Measurements from ENCODE around the gene EPRS1. TPM values are rescaled to one million over a fixed set of nuclear protein-coding genes. Genes with fewer than 3 reads are reported as not detected.
A peak's percentile ranks its signal among the peaks of the same experiment; 100 is the strongest.
"Not testable (repeated sequence)": the region's sequence is repeated elsewhere in the genome, so short reads cannot be mapped to it uniquely, and the experiment has no call there.

Gene EPRS1
- total RNA-seq, result 174 TPM

DNA sequence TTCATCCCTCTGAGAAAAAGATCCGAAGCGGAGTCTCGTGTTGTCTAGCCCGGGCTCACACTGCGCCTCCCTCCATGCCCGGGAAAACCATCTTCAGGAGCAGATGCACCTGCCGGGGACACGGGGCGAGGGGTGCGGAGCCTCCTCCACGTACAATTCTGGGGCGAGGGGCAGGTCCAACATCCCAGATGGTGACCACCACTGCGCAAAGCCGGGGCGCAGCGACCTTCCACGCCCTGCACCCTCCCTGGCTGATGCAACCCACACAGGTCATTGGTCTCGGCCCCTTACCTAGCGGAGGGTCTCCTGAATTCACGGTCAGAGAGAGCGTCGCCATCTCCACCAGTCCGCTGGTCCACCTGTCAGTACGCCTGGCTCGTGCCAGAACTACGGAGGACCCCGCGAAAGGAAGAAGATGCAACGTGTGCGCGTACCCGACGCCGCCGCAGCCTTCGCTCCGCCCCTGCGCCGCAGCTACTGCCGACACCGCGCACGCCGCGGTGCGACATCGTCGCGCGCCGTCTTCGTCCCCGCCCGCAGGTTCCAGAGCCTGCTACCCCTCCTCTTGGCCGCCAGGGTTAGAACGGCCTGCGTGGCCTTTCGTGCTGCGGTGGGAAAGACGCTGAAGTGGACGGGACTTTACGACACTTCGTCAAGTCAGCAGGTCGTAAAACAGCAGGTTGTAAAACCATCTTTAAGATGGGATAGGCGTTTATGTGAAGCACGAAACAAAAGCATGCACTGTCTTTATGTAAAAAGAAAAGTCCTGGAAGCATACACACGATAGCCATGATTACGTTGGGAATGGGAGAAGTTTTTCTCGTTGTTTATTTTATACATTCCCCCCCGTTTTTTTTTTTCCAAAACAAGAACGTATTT lies at the start of gene EPRS1:
Gene EPRS1 (minus strand): TSS at position 454 of the 879 bp plus-strand sequence. CDS start 117 bp downstream, at position 337.
- DNase-seq, result peak; percentile 93

DNA sequence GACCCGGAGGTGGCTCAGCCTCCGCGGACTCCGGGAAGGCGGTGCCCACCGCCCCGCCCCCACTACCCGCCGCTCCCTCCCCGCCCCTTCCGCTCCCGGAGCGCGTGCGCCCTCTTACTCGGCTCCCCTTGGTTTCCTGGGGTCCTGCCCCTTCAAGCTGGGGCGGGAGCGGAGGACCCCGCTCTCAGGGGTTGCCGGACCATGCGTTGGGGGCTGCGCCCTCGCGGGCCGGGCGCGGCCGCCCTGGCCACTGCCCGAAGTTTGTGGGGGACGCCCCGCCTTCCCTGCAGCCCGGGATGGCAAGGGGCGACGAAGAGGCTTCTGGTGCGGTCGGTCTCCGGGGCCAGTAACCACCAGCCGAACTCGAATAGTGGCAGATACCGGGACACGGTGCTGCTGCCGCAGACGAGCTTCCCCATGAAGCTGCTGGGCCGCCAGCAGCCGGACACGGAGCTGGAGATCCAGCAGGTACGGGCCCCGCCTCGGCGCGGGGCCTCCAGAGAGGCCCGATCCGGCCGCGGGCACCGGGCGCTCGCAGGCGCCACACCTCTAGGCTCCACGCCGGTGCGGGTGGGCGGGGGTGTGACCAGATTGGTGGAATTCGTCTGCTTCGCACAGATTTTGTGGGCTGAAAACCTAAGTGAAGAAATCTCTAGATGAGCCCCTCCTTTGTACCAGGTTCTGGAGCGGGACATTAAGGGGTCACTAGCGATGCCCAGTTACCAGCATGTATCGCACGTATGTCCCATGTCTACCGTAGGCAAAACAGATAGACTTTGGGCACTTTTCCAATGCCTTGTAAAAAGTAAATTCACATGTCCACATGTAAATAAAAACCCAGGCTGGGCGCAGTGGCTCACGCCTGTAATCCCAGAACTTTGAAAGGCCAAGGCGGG lies 48.0 kb upstream of the EPRS1 start, which contains the start of gene IARS2:
Gene IARS2 (plus strand): TSS at position 117 of the 896 bp plus-strand sequence. CDS start 85 bp downstream, at position 202.
- peak; percentile 79 for DNase-seq

DNA sequence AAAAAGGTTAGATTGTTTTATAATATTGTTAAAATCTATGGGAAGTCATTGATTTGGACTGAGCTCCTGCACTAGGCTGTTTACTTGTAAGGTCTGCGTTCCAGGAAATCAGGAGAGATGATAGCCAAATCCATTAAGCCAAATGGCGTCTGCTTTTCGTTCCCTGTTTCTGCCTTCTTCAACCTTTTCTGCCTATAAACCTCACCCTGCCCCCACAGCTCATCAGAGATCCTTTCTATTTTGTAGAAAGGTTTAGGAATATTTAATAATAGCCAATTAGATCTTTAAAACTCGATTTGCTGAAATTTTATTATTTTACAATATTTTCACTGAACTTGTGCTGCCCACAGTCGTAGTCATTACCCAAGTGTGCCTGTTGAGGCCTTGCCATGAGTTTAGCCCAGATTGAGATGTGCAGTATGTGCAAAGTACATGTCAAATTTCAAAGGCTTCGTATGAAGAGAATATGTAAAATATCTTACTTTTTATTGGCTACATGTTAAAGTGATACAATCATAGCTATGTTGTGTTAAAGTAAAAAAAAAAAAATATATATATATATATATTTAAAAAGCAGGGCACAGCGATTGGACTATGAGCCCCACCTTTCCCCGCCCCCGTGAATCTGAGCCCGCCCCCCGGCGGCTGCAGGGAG lies 47.2 kb upstream of the EPRS1 start:
- DNase-seq, result no peak

DNA sequence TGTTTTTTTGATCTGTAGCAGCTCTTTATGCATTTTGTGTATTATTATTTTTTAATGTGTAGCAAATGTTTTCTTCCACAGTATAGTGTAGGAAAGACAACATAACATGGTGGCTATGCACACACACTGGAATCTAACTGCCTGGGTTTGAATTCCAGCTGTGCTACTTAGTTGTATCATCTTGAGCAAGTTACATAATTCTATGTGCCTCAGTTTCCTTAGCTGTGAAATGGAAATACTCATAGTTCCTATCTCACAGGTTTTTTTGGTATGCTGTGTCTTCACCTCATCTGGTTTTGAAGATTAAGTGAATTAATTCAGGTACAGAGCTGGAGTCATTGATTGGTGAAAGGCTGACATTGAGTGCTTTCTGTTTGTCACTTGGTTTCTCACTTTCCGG lies 46.4 kb upstream of the EPRS1 start:
- no peak for DNase-seq

DNA sequence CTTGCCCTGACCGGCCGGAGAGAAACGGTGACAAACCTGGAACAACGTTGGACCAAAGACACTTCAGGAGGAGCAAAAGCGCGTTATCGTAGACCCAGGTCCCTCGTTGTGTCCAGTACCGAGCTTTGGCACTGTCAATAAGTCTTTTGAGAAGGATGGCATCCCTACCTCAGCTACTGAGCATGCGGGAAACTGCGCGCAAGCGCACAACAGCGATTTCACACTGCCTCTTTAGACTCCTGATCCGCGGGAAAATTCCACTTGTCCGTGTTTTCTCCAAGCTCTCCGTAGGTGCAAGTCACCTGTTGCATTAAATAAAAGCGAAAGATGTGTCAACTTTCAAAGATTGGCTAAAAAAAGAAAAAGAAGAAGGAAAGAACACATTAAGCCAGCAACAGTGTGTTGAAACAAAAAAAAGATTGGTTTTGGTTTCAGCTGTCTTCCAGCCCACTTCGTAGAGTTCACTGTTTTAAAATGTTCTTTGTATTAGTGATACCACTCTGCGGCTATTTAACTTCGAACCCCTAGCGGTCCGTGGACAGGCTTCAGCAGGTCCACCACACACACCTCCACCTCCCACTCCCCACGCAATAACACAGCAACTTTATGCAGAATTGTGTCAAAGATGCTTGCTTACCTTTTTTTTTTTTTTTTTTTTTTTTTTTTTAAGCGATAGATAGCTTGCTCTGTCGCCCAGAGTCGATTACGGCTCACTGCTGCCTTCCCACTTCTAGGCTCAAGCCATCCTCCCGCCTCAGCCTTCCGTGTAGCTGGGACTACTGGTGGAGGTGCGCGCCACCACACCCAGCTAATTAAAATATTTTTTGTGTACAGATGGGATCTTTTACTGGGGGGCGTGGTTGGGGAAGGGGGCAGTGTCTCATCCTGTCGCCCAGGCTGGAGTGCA lies 43.6 kb upstream of the EPRS1 start, which contains the start of gene BPNT1:
Gene BPNT1 (minus strand): TSS at position 139 of the 907 bp plus-strand sequence. CDS start 9,942 bp downstream, outside the sequence.
- peak; percentile 90 for DNase-seq

DNA sequence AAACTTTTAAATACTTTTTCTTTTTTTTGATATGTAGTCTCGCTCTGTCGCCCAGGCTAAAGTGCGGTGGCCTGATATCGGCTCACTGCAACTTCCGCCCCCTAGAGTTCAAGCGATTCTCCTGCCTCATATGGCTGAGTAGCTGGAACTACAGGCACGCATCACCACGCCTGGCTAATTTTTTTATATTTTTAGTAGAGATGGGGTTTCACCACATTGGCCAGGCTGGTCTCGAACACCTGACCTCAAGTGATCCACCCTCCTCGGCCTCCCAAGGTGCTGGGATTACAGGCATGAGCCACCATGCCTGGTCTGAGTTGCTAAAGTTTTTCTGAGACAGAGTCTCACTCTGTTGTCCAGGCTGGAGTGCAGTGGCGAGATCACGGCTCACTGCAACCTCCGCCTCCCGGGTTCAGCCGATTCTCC lies 40.0 kb upstream of the EPRS1 start:
- DNase-seq, result not testable (repeated sequence)

DNA sequence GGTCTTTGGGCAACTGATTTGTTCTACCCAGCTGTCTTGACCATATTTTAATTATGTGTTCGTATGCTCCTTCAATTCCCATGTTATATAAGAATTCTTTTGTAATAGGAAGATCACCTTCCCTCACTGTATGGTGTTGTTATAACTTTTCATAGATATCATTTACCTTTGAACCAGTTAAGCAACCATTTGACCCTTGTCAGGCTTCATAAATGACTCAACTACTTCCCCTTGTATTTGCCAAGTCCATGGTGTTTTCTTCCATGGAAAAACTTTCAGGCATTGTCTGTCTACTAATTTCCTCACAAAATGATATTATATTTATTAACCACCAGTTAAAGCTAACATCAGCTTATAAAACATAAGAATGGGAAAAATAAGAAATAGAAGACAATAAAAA lies 38.2 kb upstream of the EPRS1 start:
- no peak for DNase-seq

DNA sequence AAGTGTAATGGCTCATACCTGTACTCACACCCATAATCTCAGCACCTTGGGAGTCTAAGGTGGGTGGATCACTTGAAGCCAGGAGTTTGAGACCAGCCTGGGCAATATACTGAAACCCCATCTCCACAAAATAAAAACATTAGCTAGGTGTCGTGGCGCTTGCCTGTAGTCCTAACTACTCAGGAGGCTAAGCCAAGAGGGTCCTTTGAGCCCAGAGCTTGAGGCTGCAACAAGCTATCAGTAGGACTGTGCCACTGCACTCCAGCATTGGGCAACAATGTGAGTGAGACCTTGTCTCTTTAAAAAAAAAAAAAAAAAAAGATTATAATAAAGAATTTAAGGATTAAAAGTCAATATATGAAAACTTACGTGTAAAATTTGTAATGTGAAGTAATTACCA lies 31.6 kb upstream of the EPRS1 start:
- DNase-seq, result no peak

DNA sequence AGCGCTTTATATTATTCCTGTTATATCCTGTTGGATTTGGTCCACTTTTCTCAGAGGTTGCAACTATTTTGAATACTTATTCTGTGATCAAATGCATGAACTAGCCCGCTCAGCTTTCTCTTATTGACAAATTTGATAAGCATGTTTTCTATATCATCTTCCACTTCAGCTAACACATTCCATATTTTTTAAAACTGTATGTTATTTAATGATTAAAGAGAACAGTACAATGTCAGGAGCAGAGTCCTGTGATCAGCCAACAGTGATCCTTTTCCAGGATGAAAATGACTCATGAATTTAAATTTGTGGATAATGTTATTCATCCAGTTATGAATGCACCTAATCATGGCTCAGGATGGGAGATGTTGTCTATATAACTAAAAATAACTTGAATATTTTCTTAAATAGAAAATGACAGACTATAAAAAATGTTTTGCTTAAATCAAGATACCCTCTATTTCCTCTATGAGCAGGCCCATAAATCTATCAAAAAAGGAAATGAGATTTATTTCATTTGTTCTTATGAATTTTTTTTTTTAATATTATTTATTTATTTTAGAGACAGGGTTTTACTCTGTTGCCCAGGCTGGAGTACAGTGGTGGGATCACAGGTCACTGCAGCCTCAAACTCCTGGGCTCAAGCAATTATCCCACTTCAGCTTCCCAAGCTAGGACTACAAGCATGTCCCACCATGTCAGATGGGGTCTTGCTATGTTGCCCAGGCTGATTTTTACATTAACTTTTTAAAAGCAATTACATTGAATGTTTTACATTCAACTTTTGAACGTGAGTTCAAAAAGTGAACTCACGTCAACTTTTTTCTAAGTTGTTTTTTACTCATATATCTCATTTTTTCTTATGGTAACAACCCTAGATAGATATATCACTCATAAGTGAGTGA lies 30.8 kb upstream of the EPRS1 start:
- DNase-seq, result no peak

DNA sequence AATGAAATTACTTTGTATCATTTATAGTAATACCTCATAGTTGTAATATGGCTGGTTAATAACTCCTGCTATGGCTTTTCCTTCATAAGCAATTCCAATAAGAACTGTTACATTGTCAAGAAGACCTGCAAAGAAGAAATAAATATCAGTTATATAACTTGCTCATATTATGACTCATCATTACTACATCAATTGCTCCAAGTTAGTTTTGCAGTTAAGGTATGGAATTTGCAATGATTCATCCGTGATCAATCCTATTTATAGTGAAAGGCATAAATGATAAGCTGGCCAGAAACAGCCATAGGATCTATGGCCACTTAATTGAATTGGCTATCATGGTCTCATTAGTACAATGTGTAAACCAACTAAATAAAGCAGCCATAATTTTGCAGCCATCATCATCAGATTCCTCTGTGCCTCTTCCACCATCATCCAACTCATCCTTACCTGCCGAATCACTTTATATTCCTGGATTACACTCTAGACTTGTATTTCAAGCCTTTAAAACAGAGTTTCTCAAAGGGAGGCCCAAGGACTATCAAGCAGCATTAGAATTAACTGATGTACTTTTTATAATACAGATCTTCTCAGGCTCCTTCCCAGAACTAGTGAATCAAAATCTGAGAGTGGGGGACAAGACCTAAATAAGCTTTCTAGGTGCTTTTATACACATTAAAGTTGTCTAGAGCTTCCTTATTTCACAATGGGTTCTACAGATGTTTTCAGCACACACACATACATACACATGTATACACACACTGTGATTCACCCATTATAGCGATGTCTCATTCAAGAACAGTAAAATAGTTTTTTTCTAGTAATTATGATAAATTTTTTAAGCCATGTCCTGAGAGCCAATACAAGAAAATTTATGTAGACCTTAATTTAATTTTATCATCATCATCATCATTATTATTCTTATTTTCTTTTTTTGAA lies 21.2 kb upstream of the EPRS1 start:
- DNase-seq, result no peak

DNA sequence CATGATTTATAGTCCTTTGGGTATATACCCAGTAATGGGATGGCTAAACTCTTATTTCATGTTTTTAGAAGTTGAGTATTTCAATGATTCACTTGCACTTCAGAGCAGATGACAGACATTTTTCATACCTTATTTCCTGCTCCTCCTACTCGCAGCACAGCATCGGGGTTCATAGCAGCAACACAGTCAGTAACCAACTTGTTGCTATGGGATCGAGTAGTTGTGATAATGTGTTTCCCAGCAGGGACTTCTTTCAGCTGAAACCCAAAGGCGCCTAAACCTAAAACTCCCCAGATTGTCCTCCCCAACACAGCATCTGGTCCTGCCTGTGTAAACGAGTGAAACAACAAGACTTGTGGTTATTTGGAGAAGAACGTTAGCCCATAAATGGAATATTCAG lies 16.3 kb upstream of the EPRS1 start:
- no peak for DNase-seq

DNA sequence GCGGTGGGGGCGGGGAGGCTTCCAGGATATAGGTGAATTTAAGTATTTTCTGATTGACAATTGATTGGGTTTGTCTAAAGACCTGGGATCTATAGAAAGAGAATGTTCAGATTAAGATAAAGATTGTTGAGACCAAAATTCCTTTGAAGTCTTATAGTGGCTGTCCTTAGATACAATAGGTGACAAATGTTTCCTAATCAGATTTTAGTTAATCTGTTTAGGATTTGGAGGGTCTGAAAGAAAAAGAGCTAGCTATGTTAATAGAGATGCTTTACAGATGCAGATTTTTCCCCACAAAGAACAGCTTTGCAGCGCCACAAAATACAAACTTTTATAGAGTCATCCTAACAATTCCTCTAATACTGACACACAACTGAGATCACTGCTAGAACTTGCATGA lies 14.6 kb upstream of the EPRS1 start:
- no peak for DNase-seq

DNA sequence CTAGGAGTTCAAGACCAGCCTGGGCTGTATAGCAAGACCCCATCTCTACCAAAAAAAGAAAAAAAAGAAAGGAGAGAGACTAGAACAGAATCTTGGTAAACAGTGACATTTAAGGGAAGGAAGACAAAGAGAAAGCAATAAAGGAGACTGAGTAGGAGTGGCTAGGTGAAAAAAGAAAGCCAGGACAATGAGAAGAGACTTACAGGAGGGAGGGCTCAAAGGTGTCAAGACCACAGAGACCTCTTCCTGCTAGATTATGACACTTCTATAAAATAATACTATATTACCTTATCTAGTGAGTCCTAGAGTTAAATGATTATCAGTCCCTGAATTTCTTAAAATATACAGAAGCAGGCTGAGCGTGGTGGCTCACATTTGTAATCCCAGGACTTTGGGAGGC lies 10.1 kb upstream of the EPRS1 start:
- no peak for DNase-seq

DNA sequence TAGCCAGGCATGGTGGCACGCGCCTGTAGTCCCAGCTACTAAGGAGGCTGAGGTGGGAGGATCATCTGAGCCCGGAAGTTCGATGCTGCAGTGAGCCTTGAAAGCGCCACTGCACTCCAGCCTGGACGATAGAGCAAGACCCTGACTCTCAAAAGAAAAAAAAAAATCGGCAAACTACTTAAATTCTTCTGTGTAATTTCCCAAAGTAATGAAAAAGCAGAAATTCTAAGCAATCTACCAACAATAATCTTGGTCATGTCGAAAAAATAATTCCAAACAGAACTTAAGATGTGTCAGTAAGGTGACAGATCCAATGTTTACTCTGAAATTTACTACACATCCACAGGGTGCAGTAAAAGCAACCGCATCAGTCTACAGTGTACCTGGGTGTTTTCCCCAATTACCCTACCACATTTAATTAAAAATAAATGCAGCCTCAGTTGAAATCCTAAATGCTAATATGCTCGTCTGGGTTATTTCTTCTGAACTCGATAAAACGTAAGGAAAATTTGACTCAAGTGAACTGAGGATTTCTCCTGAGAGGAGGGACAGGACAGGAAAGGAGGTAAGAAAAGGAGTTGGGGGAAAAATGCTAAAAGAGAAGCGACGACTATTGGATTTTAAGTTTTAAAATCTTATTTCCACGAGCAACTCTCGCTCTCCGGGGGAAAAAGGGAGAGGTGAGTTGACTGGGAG lies 801 bp downstream of the EPRS1 start:
- no peak for DNase-seq

DNA sequence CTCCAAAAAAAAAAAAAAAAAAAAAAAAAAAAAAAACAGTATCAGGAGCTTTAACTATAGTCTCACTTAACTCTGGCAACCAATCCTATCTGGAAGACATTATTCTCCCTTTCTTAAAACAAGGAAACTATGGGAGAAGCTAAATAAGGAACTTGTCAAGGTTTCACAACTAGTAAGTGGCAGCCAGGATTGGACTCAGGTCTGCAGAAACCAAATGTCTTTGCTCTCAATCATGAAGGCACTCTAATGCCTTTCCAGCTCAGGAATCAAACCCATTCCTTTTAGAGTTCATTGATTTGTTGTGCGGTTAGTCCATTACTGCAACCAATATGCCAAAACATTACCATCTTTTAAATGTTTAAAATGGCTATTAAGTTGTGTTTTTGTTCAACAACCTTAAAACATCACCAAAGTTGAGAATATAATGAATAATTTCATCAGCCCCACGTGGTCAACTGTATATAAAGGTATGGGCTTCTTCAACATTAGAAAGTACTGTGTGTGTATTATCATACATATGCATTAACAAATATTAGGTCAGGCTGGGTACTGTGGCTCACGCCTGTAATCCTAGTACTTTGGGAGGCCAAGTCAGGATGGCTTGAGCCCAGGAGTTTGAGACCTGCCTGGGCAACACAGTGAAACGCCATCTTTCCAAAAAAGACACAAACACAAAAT lies 1.5 kb downstream of the EPRS1 start:
- no peak for DNase-seq

DNA sequence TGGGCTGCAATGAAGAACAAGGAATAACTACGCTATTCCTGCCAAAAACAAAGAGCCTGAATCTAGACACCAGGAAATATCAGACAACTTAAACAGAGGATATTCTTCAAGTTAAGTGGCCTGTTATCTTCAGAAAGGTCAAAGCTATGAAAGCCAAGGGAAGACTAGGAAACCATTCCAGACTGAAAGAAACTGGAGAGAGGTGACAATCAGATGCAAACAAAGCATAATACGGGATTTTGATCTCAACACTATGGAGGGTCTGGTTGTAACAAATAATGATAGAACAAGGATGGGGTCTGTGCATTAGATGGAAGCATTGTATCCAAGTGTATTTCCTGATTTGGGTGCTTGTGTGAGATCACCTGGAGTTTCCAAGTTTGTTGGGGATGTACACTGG lies 2.7 kb downstream of the EPRS1 start:
- DNase-seq, result no peak

DNA sequence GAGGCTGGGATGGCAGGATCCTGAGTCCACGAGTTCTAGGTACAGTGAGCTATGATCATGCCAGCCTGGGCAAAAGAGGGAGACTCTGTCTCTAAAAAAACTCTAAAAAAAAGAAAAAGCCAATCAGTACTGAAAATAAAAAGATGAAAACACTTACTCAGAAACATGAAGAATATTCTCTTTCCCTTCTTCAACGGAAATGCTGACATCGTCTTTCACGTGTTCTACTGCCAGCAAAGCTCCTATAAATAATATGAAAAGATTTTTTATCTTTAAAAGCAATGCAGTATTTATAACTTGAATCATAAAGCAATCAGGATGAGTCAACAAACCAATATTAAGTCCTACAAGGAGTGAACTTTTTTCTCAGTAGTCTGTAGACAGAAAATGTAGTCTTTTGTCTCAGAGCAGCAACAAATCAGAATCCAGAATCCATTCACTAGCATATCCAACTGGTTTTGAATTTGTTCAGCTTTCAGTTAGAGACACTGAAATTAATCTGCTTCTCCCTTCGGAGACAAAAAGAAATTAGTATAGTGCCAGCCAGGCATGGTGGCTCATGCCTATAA lies 6.2 kb downstream of the EPRS1 start:
- no peak for DNase-seq
